HepG2 (cell line): ENCODE data around the gene MCF2L. TPM values are rescaled to one million over a fixed set of nuclear protein-coding genes. Genes with fewer than 3 reads are reported as not detected.

Experiments
- ATF1 ChIP-seq: IDR thresholded peaks from 2 replicates; pipeline ENCODE4 v1.6.1; 2016; ENCODE audit warnings: mild to moderate bottlenecking, control low read depth
- CENPT ChIP-seq: sonication (generic); formaldehyde crosslinking; IDR thresholded peaks from 2 replicates; pipeline ENCODE4 v1.8.0; 2022; ENCODE audit warnings: low read depth, mild to moderate bottlenecking, moderate library complexity, missing genetic modification reagents
- EEA1 ChIP-seq: sonication (generic); formaldehyde crosslinking; IDR thresholded peaks from 2 replicates; pipeline ENCODE4 v1.5.1; 2020; ENCODE audit warnings: mild to moderate bottlenecking, missing genetic modification reagents, borderline replicate concordance
- ETV5 ChIP-seq: IDR thresholded peaks from 2 replicates; pipeline ENCODE4 v1.6.1; 2018; ENCODE audit warnings: missing biosample characterization, missing genetic modification reagents, inconsistent platforms, borderline replicate concordance
- FIP1L1 ChIP-seq: fragments of 200-400 bp; formaldehyde crosslinking; IDR thresholded peaks from 2 replicates; pipeline ENCODE4 v1.6.1; 2018; ENCODE audit warnings: low read depth, mild to moderate bottlenecking, low read length, moderate library complexity, borderline replicate concordance; ENCODE audit not compliant: insufficient read depth
- GTF2F1 ChIP-seq: fragments of 150-350 bp; IDR thresholded peaks from 2 replicates; pipeline ENCODE4 v1.6.1; 2014; ENCODE audit warnings: low read length
- HHEX ChIP-seq: IDR thresholded peaks from 2 replicates; pipeline ENCODE4 v1.6.1; 2016; ENCODE audit warnings: control low read depth
- MIER2 ChIP-seq: IDR thresholded peaks from 2 replicates; pipeline ENCODE4 v1.6.1; 2016; ENCODE audit warnings: missing biosample characterization, missing genetic modification reagents
- NFYC ChIP-seq: IDR thresholded peaks from 2 replicates; pipeline ENCODE4 v1.6.1; 2016; ENCODE audit warnings: missing genetic modification reagents, missing compliant biosample characterization
- PTBP1 ChIP-seq: fragments of 200-400 bp; formaldehyde crosslinking; IDR thresholded peaks from 2 replicates; pipeline ENCODE4 v1.6.1; 2018; ENCODE audit warnings: low read length, low read depth; ENCODE audit not compliant: poor library complexity, severe bottlenecking
- RBAK ChIP-seq: sonication (generic); formaldehyde crosslinking; IDR thresholded peaks from 2 replicates; pipeline ENCODE4 v1.5.1; 2020; ENCODE audit warnings: mild to moderate bottlenecking, missing genetic modification reagents
- SETDB1 ChIP-seq: sonication (generic); formaldehyde crosslinking; IDR thresholded peaks from 2 replicates; pipeline ENCODE4 v1.5.1; 2020; ENCODE audit warnings: missing genetic modification reagents, mild to moderate bottlenecking, borderline replicate concordance
- TBX3 ChIP-seq: fragments of 450-650 bp; IDR thresholded peaks from 2 replicates; pipeline ENCODE4 v1.6.1; 2017; ENCODE audit warnings: antibody characterized with exemption, mild to moderate bottlenecking, inconsistent platforms, borderline replicate concordance
- YY1 ChIP-seq: IDR thresholded peaks from 2 replicates; pipeline ENCODE4 v1.6.1; 2011; ENCODE audit warnings: low read length, low read depth, moderate library complexity, mild to moderate bottlenecking; ENCODE audit not compliant: insufficient read depth, insufficient replicate concordance
- ZFP36 ChIP-seq: fragments of 150-350 bp; IDR thresholded peaks from 2 replicates; pipeline ENCODE4 v1.6.1; 2018; ENCODE audit warnings: borderline replicate concordance, low read length, low read depth; ENCODE audit not compliant: partially characterized antibody
- ZNF296 ChIP-seq: sonication (generic); formaldehyde crosslinking; conservative IDR thresholded peaks from 2 replicates; pipeline ENCODE4 v1.5.0; 2020; ENCODE audit warnings: mild to moderate bottlenecking, missing genetic modification reagents
- ZNF766 ChIP-seq: sonication (generic); formaldehyde crosslinking; IDR thresholded peaks from 2 replicates; pipeline ENCODE4 v1.5.0; 2020; ENCODE audit warnings: missing genetic modification reagents, borderline replicate concordance
- ZNF773 ChIP-seq: sonication (generic); formaldehyde crosslinking; IDR thresholded peaks from 2 replicates; pipeline ENCODE4 v1.4.0; 2020; ENCODE audit warnings: missing genetic modification reagents, borderline replicate concordance
- ZNF891 ChIP-seq: sonication (generic); formaldehyde crosslinking; IDR thresholded peaks from 2 replicates; pipeline ENCODE4 v1.5.0; 2020; ENCODE audit warnings: mild to moderate bottlenecking, missing genetic modification reagents
- ZSCAN31 ChIP-seq: sonication (generic); formaldehyde crosslinking; IDR thresholded peaks from 2 replicates; pipeline ENCODE4 v1.5.0; 2020; ENCODE audit warnings: low read depth, mild to moderate bottlenecking, missing genetic modification reagents
- polyA plus RNA-seq, 8 experiments: library from polyadenylated mRNA; depleted of rRNA in 3 of 8; stranded (reverse) in 7 of 8; unstranded in 1 of 8; fragments of >200 nt; fragmentation: Illumina TruSeq in 4 of 8; extraction: Trizol in 4 of 8; gene quantifications; 2 replicates each; pipeline versions ENCODE4 v1.2.1 to v1.2.3, GENCODE V29; 2011 to 2016; ENCODE audit warnings: low read depth in 4 of 8, missing spikeins in 1 of 8, mixed read lengths in 1 of 8; ENCODE audit not compliant: insufficient read depth in 1 of 8
- total RNA-seq, 5 experiments: library from RNA; depleted of rRNA; stranded (reverse); fragments of >200 nt; fragmentation: Illumina TruSeq; extraction: Trizol; gene quantifications; 2 replicates each; pipeline ENCODE4 v1.2.3, GENCODE V29; 2016; ENCODE audit warnings: low read depth in 1 of 5
- TF ChIP-seq, protein P1 (sequence below): IDR thresholded peaks from 2 replicates; pipeline ENCODE4 v1.6.1; 2016; ENCODE audit warnings: low read depth, missing genetic modification reagents, missing compliant biosample characterization
- TF ChIP-seq, protein P2 (sequence below): sonication (generic); formaldehyde crosslinking; IDR thresholded peaks from 2 replicates; pipeline ENCODE4 v1.4.0; 2020; ENCODE audit warnings: low read depth, mild to moderate bottlenecking, missing genetic modification reagents
- TF ChIP-seq, protein P3 (sequence below): sonication (generic); IDR thresholded peaks from 2 replicates; pipeline ENCODE4 v1.6.1; 2016; ENCODE audit warnings: low read depth, borderline replicate concordance

Gene MCF2L
- total and polyA plus RNA-seq, 2 of the 13 experiments (the other 11 are each of a cell fraction or from before 2014, with no cell fraction given) = 19.4 to 28.4 TPM

DNA sequence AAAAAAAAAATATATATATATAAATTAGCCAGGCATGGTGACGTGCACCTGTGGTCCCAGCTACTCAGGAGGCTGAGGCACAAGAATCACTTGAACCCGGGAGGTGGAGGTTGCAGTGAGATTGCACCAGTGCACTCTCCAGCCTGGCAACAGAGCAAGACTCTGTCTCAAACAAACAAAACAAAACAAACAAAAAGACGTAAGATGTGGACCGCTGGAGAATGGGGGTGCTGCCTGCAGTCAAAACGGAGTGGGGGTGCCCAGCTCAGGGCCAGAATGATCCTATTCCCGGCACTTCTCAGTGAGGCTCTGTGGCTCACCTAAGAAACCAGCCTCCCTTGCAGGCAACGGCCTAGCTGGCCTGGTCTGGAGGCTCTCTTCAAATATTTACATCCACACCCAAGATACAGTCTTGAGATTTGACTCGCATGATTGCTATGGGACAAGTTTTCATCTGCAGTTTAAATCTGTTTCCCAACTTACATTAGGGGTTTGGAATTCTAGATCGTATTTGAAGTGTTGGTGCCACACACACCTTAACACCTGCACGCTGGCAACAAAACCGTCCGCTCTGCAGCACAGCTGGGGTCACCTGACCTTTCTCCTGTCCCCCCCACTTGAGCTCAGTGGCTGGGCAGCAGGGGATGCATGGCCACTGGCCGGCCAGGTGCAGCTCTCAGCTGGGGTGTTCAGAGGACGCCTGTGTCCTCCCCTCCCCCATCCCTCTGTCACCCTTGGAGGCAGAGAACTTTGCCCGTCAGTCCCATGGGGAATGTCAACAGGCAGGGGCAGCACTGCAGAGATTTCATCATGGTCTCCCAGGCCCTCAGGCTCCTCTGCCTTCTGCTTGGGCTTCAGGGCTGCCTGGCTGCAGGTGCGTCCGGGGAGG is 136.3 kb downstream of the MCF2L start, which contains the start of gene F7 (continued):
- TF ChIP-seq, protein P1, sequence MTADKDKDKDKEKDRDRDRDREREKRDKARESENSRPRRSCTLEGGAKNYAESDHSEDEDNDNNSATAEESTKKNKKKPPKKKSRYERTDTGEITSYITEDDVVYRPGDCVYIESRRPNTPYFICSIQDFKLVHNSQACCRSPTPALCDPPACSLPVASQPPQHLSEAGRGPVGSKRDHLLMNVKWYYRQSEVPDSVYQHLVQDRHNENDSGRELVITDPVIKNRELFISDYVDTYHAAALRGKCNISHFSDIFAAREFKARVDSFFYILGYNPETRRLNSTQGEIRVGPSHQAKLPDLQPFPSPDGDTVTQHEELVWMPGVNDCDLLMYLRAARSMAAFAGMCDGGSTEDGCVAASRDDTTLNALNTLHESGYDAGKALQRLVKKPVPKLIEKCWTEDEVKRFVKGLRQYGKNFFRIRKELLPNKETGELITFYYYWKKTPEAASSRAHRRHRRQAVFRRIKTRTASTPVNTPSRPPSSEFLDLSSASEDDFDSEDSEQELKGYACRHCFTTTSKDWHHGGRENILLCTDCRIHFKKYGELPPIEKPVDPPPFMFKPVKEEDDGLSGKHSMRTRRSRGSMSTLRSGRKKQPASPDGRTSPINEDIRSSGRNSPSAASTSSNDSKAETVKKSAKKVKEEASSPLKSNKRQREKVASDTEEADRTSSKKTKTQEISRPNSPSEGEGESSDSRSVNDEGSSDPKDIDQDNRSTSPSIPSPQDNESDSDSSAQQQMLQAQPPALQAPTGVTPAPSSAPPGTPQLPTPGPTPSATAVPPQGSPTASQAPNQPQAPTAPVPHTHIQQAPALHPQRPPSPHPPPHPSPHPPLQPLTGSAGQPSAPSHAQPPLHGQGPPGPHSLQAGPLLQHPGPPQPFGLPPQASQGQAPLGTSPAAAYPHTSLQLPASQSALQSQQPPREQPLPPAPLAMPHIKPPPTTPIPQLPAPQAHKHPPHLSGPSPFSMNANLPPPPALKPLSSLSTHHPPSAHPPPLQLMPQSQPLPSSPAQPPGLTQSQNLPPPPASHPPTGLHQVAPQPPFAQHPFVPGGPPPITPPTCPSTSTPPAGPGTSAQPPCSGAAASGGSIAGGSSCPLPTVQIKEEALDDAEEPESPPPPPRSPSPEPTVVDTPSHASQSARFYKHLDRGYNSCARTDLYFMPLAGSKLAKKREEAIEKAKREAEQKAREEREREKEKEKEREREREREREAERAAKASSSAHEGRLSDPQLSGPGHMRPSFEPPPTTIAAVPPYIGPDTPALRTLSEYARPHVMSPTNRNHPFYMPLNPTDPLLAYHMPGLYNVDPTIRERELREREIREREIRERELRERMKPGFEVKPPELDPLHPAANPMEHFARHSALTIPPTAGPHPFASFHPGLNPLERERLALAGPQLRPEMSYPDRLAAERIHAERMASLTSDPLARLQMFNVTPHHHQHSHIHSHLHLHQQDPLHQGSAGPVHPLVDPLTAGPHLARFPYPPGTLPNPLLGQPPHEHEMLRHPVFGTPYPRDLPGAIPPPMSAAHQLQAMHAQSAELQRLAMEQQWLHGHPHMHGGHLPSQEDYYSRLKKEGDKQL (CRISPR knock-in tag) = 0 out of 2 replicates have a peak, but pooled peaks have one; percentile 65
- TF ChIP-seq ZFP36 (no peak), ATF1 (CRISPR knock-in tag) (no peak), TBX3 (peak; percentile 64; the same call in 1 of the 2 replicates), PTBP1 (peak; percentile 71), ZNF296 (CRISPR knock-in tag) (peak; percentile 94), SETDB1 (no peak), GTF2F1 (no peak), RBAK (CRISPR knock-in tag) (no peak), HHEX (CRISPR knock-in tag) (no peak), ZNF766 (CRISPR knock-in tag) (no peak), YY1 (peak; percentile 78), ETV5 (CRISPR knock-in tag) (peak; percentile 55; the same call in 1 of the 2 replicates), CENPT (CRISPR knock-in tag) (no peak), ZSCAN31 (CRISPR knock-in tag) (peak; percentile 84), FIP1L1 (no peak), ZNF773 (peak; percentile 48; the same call in 1 of the 2 replicates), EEA1 (CRISPR knock-in tag) (no peak), NFYC (CRISPR knock-in tag) (no peak), MIER2 (CRISPR knock-in tag) (peak; percentile 66; the same call in 1 of the 2 replicates), ZNF891 (CRISPR knock-in tag) (no peak)
- TF ChIP-seq, protein P2, sequence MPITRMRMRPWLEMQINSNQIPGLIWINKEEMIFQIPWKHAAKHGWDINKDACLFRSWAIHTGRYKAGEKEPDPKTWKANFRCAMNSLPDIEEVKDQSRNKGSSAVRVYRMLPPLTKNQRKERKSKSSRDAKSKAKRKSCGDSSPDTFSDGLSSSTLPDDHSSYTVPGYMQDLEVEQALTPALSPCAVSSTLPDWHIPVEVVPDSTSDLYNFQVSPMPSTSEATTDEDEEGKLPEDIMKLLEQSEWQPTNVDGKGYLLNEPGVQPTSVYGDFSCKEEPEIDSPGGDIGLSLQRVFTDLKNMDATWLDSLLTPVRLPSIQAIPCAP (CRISPR knock-in tag) = no peak
- TF ChIP-seq, protein P3, sequence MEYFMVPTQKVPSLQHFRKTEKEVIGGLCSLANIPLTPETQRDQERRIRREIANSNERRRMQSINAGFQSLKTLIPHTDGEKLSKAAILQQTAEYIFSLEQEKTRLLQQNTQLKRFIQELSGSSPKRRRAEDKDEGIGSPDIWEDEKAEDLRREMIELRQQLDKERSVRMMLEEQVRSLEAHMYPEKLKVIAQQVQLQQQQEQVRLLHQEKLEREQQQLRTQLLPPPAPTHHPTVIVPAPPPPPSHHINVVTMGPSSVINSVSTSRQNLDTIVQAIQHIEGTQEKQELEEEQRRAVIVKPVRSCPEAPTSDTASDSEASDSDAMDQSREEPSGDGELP = peak; percentile 98
